ENCODE results near the gene ANKS1B.
A peak's percentile ranks its signal among the peaks of the same experiment; 100 is the strongest.
"Not testable (repeated sequence)": the region's sequence is repeated elsewhere in the genome, so short reads cannot be mapped to it uniquely, and the experiment has no call there.

Gene ANKS1B

GRCh38 chr12:99334285-99335056, 650.3 kb downstream of the ANKS1B start:
- DNase-seq = no peak

GRCh38 chr12:99332936-99333591, 651.7 kb downstream of the ANKS1B start:
- no peak for DNase-seq

GRCh38 chr12:99330216-99330615, 654.5 kb downstream of the ANKS1B start:
- DNase-seq = no peak

GRCh38 chr12:99321210-99321609, 663.5 kb downstream of the ANKS1B start:
- not testable (repeated sequence) for DNase-seq

GRCh38 chr12:99311373-99311772, 673.4 kb downstream of the ANKS1B start:
- DNase-seq = no peak

GRCh38 chr12:99309812-99310211, 674.9 kb downstream of the ANKS1B start:
- DNase-seq = no peak

GRCh38 chr12:99302874-99303273, 681.9 kb downstream of the ANKS1B start:
- DNase-seq = no peak

- no peak for DNase-seq
Observed at GRCh38 chr12:99287136-99287535, 697.6 kb downstream of the ANKS1B start.

- no peak for DNase-seq
Observed at GRCh38 chr12:99284161-99284560, 700.6 kb downstream of the ANKS1B start.

- DNase-seq = no peak
Observed at GRCh38 chr12:99282624-99283023, 702.1 kb downstream of the ANKS1B start.

GRCh38 chr12:99282086-99282485, 702.6 kb downstream of the ANKS1B start:
- no peak for DNase-seq

GRCh38 chr12:99281277-99281676, 703.5 kb downstream of the ANKS1B start:
- DNase-seq = no peak

- DNase-seq = no peak
Observed at GRCh38 chr12:99278899-99279298, 705.8 kb downstream of the ANKS1B start.

GRCh38 chr12:99277591-99278379, 707.0 kb downstream of the ANKS1B start:
- DNase-seq = no peak

GRCh38 chr12:99271071-99271470, 713.7 kb downstream of the ANKS1B start:
- DNase-seq = no peak

- DNase-seq = no peak
Observed at GRCh38 chr12:99267038-99267437, 717.7 kb downstream of the ANKS1B start.

GRCh38 chr12:99265648-99266047, 719.1 kb downstream of the ANKS1B start:
- no peak for DNase-seq

GRCh38 chr12:99261256-99261655, 723.5 kb downstream of the ANKS1B start:
- no peak for DNase-seq

- no peak for DNase-seq
Observed at GRCh38 chr12:99260456-99260996, 724.2 kb downstream of the ANKS1B start.

GRCh38 chr12:99259040-99259934, 725.4 kb downstream of the ANKS1B start:
- DNase-seq = no peak

- DNase-seq = no peak
Observed at GRCh38 chr12:99257672-99258071, 727.1 kb downstream of the ANKS1B start.

- DNase-seq = peak; percentile 1
Observed at GRCh38 chr12:99253068-99253467, 731.7 kb downstream of the ANKS1B start.

Data from hematopoietic multipotent progenitor cell treated with erythropoietin and hydrocortisone succinate and interleukin-3 and kit ligand, for 6 days (in vitro differentiated cells).